SHP77 (cell line): ENCODE results near the gene MYH9.

ENCODE experiments used
- DNase-seq, 2 experiments: peaks; one replicate each; lab custom pipeline; 2025; lab: John Stamatoyannopoulos, UW

The MYH9 gene

GRCh38 chr22:36367479-36367878 lies 20.3 kb downstream of the MYH9 start:
- DNase-seq = no peak

GRCh38 chr22:36367066-36367465 lies 20.7 kb downstream of the MYH9 start:
- no peak for DNase-seq

GRCh38 chr22:36366291-36366708 lies 21.5 kb downstream of the MYH9 start:
- DNase-seq = no peak

- peak; percentile 55 to 66 for DNase-seq
Observed at GRCh38 chr22:36365020-36365411, 22.8 kb downstream of the MYH9 start.

- DNase-seq = no peak
Observed at GRCh38 chr22:36364255-36365019, 23.3 kb downstream of the MYH9 start.

- peak; percentile 53 to 60 for DNase-seq
Observed at GRCh38 chr22:36363349-36363981, 24.3 kb downstream of the MYH9 start.

- DNase-seq = no peak
Observed at GRCh38 chr22:36362932-36363331, 24.8 kb downstream of the MYH9 start.

- no peak for DNase-seq
Observed at GRCh38 chr22:36362075-36362474, 25.7 kb downstream of the MYH9 start.

- no peak for DNase-seq
Observed at GRCh38 chr22:36360871-36361383, 26.8 kb downstream of the MYH9 start.

- no peak for DNase-seq
Observed at GRCh38 chr22:36360011-36360410, 27.8 kb downstream of the MYH9 start.

- no peak for DNase-seq
Observed at GRCh38 chr22:36359470-36359996, 28.2 kb downstream of the MYH9 start.

GRCh38 chr22:36358533-36359469 lies 29.0 kb downstream of the MYH9 start:
- no peak for DNase-seq

- DNase-seq = no peak
Observed at GRCh38 chr22:36356708-36357624, 30.8 kb downstream of the MYH9 start.

- DNase-seq = no peak
Observed at GRCh38 chr22:36355894-36356293, 31.9 kb downstream of the MYH9 start.

- no peak for DNase-seq
Observed at GRCh38 chr22:36355362-36355761, 32.4 kb downstream of the MYH9 start.

- DNase-seq = peak; percentile 88 to 90
Observed at GRCh38 chr22:36352803-36353507, 34.8 kb downstream of the MYH9 start.

GRCh38 chr22:36351921-36352802 lies 35.6 kb downstream of the MYH9 start:
- peak in 1 of 2 experiments; percentile 56 for DNase-seq

- DNase-seq = no peak
Observed at GRCh38 chr22:36350751-36351594, 36.8 kb downstream of the MYH9 start.
